SK-N-SH treated with all-trans-retinoic acid at 6 μM for 48 hours (cell line): ENCODE data around the gene OR8K5.

Experiments used
- ATAC-seq: fragments of 200-7000 bp; cut with Tn5 transposase; 3 replicates; pipeline ENCODE4 v1.9.1; 2020; ENCODE audit warnings: mild to moderate bottlenecking, moderate library complexity
- ARNTL ChIP-seq: fragments of 450-650 bp; formaldehyde crosslinking; IDR thresholded peaks from 2 replicates; pipeline ENCODE4 v1.5.0; 2020; ENCODE audit warnings: low read depth, mild to moderate bottlenecking, moderate library complexity, borderline replicate concordance
- BACH2 ChIP-seq: fragments of 250-450 bp; sonication (Bioruptor Pico); IDR thresholded peaks from 2 replicates; pipeline ENCODE4 v1.9.0; 2021; ENCODE audit warnings: mild to moderate bottlenecking, borderline replicate concordance
- CSDC2 ChIP-seq: fragments of 250-450 bp; sonication (Bioruptor Pico); IDR thresholded peaks from 2 replicates; pipeline ENCODE4 v1.5.0; 2020; ENCODE audit warnings: mild to moderate bottlenecking, moderate library complexity
- ESRRG ChIP-seq: fragments of 250-450 bp; sonication (Bioruptor Pico); IDR thresholded peaks from 2 replicates; pipeline ENCODE4 v1.6.1; 2021; ENCODE audit warnings: mild to moderate bottlenecking
- GLIS3 ChIP-seq: fragments of 250-450 bp; sonication (Bioruptor Pico); IDR thresholded peaks from 2 replicates; pipeline ENCODE4 v1.5.0; 2020; ENCODE audit warnings: mild to moderate bottlenecking, moderate library complexity
- ISL1 ChIP-seq: fragments of 250-450 bp; sonication (Bioruptor Pico); IDR thresholded peaks from 2 replicates; pipeline ENCODE4 v2.1.2; 2022; ENCODE audit warnings: mild to moderate bottlenecking, moderate library complexity
- OSR1 ChIP-seq: fragments of 250-450 bp; sonication (Bioruptor Pico); IDR thresholded peaks from 2 replicates; pipeline ENCODE4 v1.8.0; 2022; ENCODE audit warnings: moderate library complexity, mild to moderate bottlenecking, inconsistent platforms
- PPARA ChIP-seq: fragments of 250-450 bp; sonication (Bioruptor Pico); IDR thresholded peaks from 2 replicates; pipeline ENCODE4 v1.5.0; 2020; ENCODE audit warnings: mild to moderate bottlenecking, borderline replicate concordance
- TCF4 ChIP-seq: fragments of 250-450 bp; sonication (Bioruptor Pico); IDR thresholded peaks from 2 replicates; pipeline ENCODE4 v1.8.0; 2021; ENCODE audit warnings: mild to moderate bottlenecking, moderate library complexity, borderline replicate concordance
- TOX ChIP-seq: fragments of 250-450 bp; sonication (Bioruptor Pico); IDR thresholded peaks from 2 replicates; pipeline ENCODE4 v1.8.0; 2021; ENCODE audit warnings: mild to moderate bottlenecking, moderate library complexity, borderline replicate concordance
- ZC3H10 ChIP-seq: fragments of 250-450 bp; sonication (Bioruptor Pico); IDR thresholded peaks from 2 replicates; pipeline ENCODE4 v1.5.1; 2021; ENCODE audit warnings: mild to moderate bottlenecking, moderate library complexity
- ZFP3 ChIP-seq: fragments of 250-450 bp; sonication (Bioruptor Pico); IDR thresholded peaks from 2 replicates; pipeline ENCODE4 v1.5.0; 2020; ENCODE audit warnings: mild to moderate bottlenecking, moderate library complexity
- ZFP30 ChIP-seq: fragments of 450-650 bp; formaldehyde crosslinking; IDR thresholded peaks from 2 replicates; pipeline ENCODE4 v1.5.0; 2022; ENCODE audit warnings: mild to moderate bottlenecking, moderate library complexity
- ZNF565 ChIP-seq: fragments of 450-650 bp; formaldehyde crosslinking; conservative IDR thresholded peaks from 2 replicates; pipeline ENCODE4 v1.5.0; 2020; ENCODE audit warnings: low read depth, mild to moderate bottlenecking, moderate library complexity
- ZNF70 ChIP-seq: fragments of 450-650 bp; formaldehyde crosslinking; IDR thresholded peaks from 2 replicates; pipeline ENCODE4 v1.5.0; 2020; ENCODE audit warnings: mild to moderate bottlenecking, moderate library complexity
- ZNF8 ChIP-seq: fragments of 450-650 bp; formaldehyde crosslinking; IDR thresholded peaks from 2 replicates; pipeline ENCODE4 v1.5.0; 2020; ENCODE audit warnings: mild to moderate bottlenecking, moderate library complexity
- TF ChIP-seq, protein P1 (sequence below): fragments of 250-450 bp; sonication (Bioruptor Pico); IDR thresholded peaks from 2 replicates; pipeline ENCODE4 v1.5.1; 2020; ENCODE audit warnings: low read depth, mild to moderate bottlenecking, moderate library complexity
- TF ChIP-seq, protein P2 (sequence below): fragments of 250-450 bp; sonication (Bioruptor Pico); IDR thresholded peaks from 2 replicates; pipeline ENCODE4 v1.5.1; 2021; ENCODE audit warnings: mild to moderate bottlenecking, moderate library complexity
- TF ChIP-seq, protein P3 (sequence below): fragments of 250-450 bp; sonication (Bioruptor Pico); IDR thresholded peaks from 2 replicates; pipeline ENCODE4 v1.5.0; 2020; ENCODE audit warnings: mild to moderate bottlenecking, moderate library complexity
- TF ChIP-seq, protein P4 (sequence below): fragments of 250-450 bp; sonication (Bioruptor Pico); IDR thresholded peaks from 2 replicates; pipeline ENCODE4 v1.8.0; 2020; ENCODE audit warnings: mild to moderate bottlenecking, moderate library complexity, borderline replicate concordance

Gene OR8K5, protein sequence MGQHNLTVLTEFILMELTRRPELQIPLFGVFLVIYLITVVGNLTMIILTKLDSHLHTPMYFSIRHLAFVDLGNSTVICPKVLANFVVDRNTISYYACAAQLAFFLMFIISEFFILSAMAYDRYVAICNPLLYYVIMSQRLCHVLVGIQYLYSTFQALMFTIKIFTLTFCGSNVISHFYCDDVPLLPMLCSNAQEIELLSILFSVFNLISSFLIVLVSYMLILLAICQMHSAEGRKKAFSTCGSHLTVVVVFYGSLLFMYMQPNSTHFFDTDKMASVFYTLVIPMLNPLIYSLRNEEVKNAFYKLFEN

DNA sequence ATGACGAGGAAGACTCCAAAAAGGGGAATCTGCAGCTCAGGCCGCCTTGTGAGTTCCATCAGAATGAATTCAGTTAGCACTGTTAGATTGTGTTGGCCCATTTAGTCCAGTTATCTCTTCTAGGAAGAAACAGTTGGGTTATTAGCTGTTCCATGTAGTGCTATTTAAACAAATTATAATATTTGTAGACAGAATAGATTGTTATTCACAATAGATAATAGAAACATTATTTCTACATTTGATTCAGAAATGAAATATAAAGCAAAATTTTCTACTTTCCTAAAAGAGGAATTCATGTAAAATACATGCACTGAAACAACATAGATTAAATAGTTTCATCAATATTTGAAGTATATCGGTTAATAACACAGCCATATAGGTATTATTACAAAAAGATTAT, at the start of gene OR8K5:
Gene OR8K5 (minus strand): TSS at position 101 of the 400 bp plus-strand sequence. CDS start 0 bp downstream, at position 101.
- no peak for ATAC-seq
- no peak for TF ChIP-seq ZC3H10 (CRISPR knock-in tag)
- no peak for TF ChIP-seq ESRRG (CRISPR knock-in tag)
- TF ChIP-seq, protein P1, sequence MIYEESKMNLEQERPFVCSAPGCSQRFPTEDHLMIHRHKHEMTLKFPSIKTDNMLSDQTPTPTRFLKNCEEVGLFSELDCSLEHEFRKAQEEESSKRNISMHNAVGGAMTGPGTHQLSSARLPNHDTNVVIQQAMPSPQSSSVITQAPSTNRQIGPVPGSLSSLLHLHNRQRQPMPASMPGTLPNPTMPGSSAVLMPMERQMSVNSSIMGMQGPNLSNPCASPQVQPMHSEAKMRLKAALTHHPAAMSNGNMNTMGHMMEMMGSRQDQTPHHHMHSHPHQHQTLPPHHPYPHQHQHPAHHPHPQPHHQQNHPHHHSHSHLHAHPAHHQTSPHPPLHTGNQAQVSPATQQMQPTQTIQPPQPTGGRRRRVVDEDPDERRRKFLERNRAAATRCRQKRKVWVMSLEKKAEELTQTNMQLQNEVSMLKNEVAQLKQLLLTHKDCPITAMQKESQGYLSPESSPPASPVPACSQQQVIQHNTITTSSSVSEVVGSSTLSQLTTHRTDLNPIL = no peak
- TF ChIP-seq ZNF565 (CRISPR knock-in tag) = no peak
- TF ChIP-seq, protein P2, sequence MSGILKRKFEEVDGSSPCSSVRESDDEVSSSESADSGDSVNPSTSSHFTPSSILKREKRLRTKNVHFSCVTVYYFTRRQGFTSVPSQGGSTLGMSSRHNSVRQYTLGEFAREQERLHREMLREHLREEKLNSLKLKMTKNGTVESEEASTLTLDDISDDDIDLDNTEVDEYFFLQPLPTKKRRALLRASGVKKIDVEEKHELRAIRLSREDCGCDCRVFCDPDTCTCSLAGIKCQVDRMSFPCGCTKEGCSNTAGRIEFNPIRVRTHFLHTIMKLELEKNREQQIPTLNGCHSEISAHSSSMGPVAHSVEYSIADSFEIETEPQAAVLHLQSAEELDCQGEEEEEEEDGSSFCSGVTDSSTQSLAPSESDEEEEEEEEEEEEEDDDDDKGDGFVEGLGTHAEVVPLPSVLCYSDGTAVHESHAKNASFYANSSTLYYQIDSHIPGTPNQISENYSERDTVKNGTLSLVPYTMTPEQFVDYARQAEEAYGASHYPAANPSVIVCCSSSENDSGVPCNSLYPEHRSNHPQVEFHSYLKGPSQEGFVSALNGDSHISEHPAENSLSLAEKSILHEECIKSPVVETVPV (CRISPR knock-in tag) = no peak
- no peak for TF ChIP-seq GLIS3 (CRISPR knock-in tag)
- TF ChIP-seq ZNF8 = no peak
- no peak for TF ChIP-seq ZFP30 (CRISPR knock-in tag)
- no peak for TF ChIP-seq ZFP3 (CRISPR knock-in tag)
- TF ChIP-seq PPARA (CRISPR knock-in tag) = no peak
- TF ChIP-seq TCF4 (CRISPR knock-in tag) = no peak
- no peak for TF ChIP-seq CSDC2 (CRISPR knock-in tag)
- no peak for TF ChIP-seq ISL1 (CRISPR knock-in tag)
- TF ChIP-seq ARNTL = no peak
- TF ChIP-seq TOX (CRISPR knock-in tag) = no peak
- TF ChIP-seq, all 23 proteins: peak for 0

DNA sequence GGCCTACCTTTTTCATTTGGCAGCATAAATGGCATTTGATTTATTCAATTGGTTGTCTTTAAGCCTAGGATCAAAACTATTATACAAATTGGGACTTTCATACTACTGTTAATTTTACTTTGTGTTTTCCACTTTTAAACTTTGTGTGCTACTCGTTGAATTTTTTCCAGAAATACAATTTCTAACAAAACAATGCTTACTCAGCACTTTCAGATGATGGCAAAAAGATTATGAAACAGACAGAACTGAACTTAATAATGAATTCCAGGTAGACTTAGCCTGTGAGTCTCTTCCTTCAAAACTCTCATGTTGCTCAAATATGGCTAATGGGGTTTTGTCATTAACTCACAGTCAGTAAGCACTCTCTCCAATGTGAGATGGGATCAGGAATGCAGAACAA, 47.7 kb upstream of the OR8K5 start:
- no peak for ATAC-seq
- TF ChIP-seq, protein P3, sequence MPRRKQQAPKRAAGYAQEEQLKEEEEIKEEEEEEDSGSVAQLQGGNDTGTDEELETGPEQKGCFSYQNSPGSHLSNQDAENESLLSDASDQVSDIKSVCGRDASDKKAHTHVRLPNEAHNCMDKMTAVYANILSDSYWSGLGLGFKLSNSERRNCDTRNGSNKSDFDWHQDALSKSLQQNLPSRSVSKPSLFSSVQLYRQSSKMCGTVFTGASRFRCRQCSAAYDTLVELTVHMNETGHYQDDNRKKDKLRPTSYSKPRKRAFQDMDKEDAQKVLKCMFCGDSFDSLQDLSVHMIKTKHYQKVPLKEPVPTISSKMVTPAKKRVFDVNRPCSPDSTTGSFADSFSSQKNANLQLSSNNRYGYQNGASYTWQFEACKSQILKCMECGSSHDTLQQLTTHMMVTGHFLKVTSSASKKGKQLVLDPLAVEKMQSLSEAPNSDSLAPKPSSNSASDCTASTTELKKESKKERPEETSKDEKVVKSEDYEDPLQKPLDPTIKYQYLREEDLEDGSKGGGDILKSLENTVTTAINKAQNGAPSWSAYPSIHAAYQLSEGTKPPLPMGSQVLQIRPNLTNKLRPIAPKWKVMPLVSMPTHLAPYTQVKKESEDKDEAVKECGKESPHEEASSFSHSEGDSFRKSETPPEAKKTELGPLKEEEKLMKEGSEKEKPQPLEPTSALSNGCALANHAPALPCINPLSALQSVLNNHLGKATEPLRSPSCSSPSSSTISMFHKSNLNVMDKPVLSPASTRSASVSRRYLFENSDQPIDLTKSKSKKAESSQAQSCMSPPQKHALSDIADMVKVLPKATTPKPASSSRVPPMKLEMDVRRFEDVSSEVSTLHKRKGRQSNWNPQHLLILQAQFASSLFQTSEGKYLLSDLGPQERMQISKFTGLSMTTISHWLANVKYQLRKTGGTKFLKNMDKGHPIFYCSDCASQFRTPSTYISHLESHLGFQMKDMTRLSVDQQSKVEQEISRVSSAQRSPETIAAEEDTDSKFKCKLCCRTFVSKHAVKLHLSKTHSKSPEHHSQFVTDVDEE (CRISPR knock-in tag) = no peak
- TF ChIP-seq ARNTL = no peak
- no peak for TF ChIP-seq BACH2 (CRISPR knock-in tag)
- no peak for TF ChIP-seq ZFP30 (CRISPR knock-in tag)
- no peak for TF ChIP-seq OSR1
- no peak for TF ChIP-seq ZNF70 (CRISPR knock-in tag)
- no peak for TF ChIP-seq TCF4 (CRISPR knock-in tag)

DNA sequence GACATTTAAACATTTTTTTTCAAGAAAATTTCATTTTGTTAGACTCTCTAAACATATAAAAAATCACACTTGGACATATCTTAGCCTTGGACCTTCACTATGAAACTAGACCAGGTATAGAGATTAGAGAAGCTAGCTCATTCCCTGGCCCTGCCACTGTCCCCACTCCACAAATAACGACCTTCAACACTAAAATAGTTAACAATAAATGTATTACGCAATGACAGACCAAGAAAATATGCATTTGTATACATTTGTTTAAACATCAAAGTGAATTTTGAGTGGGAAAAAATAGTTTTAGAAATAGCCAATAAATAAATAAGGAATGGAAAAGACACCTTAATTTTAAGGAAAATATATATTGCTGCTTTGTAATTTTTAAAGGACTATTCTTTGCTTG, 37.2 kb upstream of the OR8K5 start:
- ATAC-seq = no peak
- no peak for TF ChIP-seq BACH2 (CRISPR knock-in tag)
- TF ChIP-seq, protein P1 = no peak
- no peak for TF ChIP-seq ISL1 (CRISPR knock-in tag)
- no peak for TF ChIP-seq ZFP30 (CRISPR knock-in tag)
- TF ChIP-seq ZNF70 (CRISPR knock-in tag) = no peak

DNA sequence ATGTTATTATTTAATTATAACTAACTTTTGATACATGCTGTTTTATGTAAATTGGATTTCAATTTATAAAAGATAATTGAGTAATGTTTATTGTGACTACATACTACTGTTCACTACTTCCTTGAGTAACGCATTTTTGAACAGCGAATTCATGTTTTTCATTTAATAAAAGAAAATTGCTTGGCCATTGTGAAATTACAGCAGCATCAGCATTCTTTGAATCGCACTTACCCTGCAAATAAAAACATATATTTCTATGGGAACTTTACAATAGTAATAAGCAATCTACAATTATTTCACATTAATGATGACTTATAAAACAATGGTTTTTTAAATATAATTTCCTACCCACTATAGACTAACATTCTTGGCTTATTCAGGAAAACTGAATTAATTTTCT, 36.6 kb upstream of the OR8K5 start:
- TF ChIP-seq, protein P4, sequence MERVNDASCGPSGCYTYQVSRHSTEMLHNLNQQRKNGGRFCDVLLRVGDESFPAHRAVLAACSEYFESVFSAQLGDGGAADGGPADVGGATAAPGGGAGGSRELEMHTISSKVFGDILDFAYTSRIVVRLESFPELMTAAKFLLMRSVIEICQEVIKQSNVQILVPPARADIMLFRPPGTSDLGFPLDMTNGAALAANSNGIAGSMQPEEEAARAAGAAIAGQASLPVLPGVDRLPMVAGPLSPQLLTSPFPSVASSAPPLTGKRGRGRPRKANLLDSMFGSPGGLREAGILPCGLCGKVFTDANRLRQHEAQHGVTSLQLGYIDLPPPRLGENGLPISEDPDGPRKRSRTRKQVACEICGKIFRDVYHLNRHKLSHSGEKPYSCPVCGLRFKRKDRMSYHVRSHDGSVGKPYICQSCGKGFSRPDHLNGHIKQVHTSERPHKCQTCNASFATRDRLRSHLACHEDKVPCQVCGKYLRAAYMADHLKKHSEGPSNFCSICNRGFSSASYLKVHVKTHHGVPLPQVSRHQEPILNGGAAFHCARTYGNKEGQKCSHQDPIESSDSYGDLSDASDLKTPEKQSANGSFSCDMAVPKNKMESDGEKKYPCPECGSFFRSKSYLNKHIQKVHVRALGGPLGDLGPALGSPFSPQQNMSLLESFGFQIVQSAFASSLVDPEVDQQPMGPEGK = no peak
- no peak for ATAC-seq
